PC-9 (cell line): ENCODE results near the gene DAAM1.

Experiments
- CTCF ChIP-seq: fragments of 200-600 bp; sonication (generic); conservative IDR thresholded peaks from 2 replicates; pipeline ENCODE4 v1.6.1; 2017; ENCODE audit warnings: mixed run types, antibody characterized with exemption, mild to moderate bottlenecking, moderate library complexity
- EZH2 ChIP-seq: fragments of 200-600 bp; sonication (generic); IDR thresholded peaks from 2 replicates; pipeline ENCODE4 v1.8.0; 2017; ENCODE audit warnings: antibody characterized with exemption, low read depth

- no peak for TF ChIP-seq CTCF
- TF ChIP-seq EZH2: no peak
These were observed 59.5 kb downstream of the DAAM1 start for GRCh38 chr14:59247801-59248584.
